K562 (cell line): ENCODE data around the gene DNAAF1. TPM values are rescaled to one million over a fixed set of nuclear protein-coding genes. Genes with fewer than 3 reads are reported as not detected.

Experiments used
- ATAC-seq: fragments of 200-7000 bp; cut with Tn5 transposase; 3 replicates; pipeline ENCODE4 v1.9.1; 2020; ENCODE audit warnings: moderate library complexity
- BruUV-seq: library from RNA; stranded (reverse); fragments of 400-500 nt; replicated peaks from 2 replicates; lab custom pipeline; 2021; lab: Mats Ljungman, UMichigan
- CTCF ChIA-PET: fragments of 300-600 bp; formaldehyde crosslinking; extraction: SDS; loops from one replicate; lab custom pipeline; 2021; ENCODE audit warnings: low intra/inter-chr PET ratio; lab: Yijun Ruan, JAX
- POLR2A ChIA-PET: fragments of 300-600, 350-650 bp; sonication (Branson Sonifier 250); formaldehyde crosslinking; extraction: SDS; loops from one replicate; lab custom pipeline; 2021; ENCODE audit warnings: antibody characterized with exemption, inconsistent platforms; lab: Yijun Ruan, JAX
- DNase-seq, 4 experiments: peaks; one replicate each; pipeline versions ENCODE4 v3.0.0 to v3.0.0-alpha.2; 2011 to 2018; ENCODE audit warnings: low spot score in 3 of 4, mixed read lengths in 3 of 4; ENCODE audit errors: extremely low read depth in 1 of 4
- FAIRE-seq: peaks from 2 replicates; lab custom pipeline; 2011; peaks lifted over from hg19 to GRCh38; lab: Jason Lieb, UNC
- H2AFZ ChIP-seq: 2 replicates; pipeline ENCODE4 v1.6.0; 2011; ENCODE audit warnings: low read depth, low read length, control low read depth, inconsistent platforms
- H3K27ac ChIP-seq: fragments of 200-600 bp; 3 replicates; pipeline ENCODE4 v1.8.0; 2011; ENCODE audit warnings: low read depth, mild to moderate bottlenecking, control low read depth, inconsistent platforms, low read length, moderate library complexity, mixed read lengths; ENCODE audit errors: extremely low read depth
- H3K27me3 ChIP-seq, 2 experiments: fragments of 300-600 bp in 1 of 2; 2 replicates in 1 of 2; 3 replicates in 1 of 2; pipeline versions ENCODE4 v1.6.0 to v1.8.0; 2011; ENCODE audit warnings: inconsistent platforms in 2 of 2, low read length in 2 of 2, mild to moderate bottlenecking in 1 of 2, mixed read lengths in 1 of 2, moderate library complexity in 1 of 2; ENCODE audit not compliant: control insufficient read depth in 2 of 2, insufficient read depth in 2 of 2
- H3K36me3 ChIP-seq: fragments of 300-600 bp; 3 replicates; pipeline ENCODE4 v1.8.0; 2011; ENCODE audit warnings: mild to moderate bottlenecking, low read length, inconsistent platforms; ENCODE audit not compliant: control insufficient read depth, insufficient read depth
- H3K4me1 ChIP-seq, 2 experiments: fragments of 200-600 bp in 1 of 2; replicated peaks in 1 of 2; 2 replicates in 1 of 2; 3 replicates in 1 of 2; pipeline versions ENCODE4 v1.5.1 to v1.8.0; 2011; ENCODE audit warnings: inconsistent platforms in 2 of 2, low read length in 2 of 2, mild to moderate bottlenecking in 1 of 2, mixed read lengths in 1 of 2, moderate library complexity in 1 of 2; ENCODE audit not compliant: control insufficient read depth in 2 of 2, insufficient read depth in 2 of 2
- H3K4me2 ChIP-seq: 2 replicates; pipeline ENCODE4 v1.6.1; 2011; ENCODE audit warnings: low read length, control low read depth, inconsistent platforms, mixed read lengths; ENCODE audit not compliant: insufficient read depth
- H3K4me3 ChIP-seq: fragments of 200-600 bp; sonication (generic), shearing (Covaris generic); 2 replicates; pipeline ENCODE4 v1.5.1; 2016; ENCODE audit warnings: control low read depth, inconsistent platforms
- H3K79me2 ChIP-seq: fragments of 200-600 bp; 3 replicates; pipeline ENCODE4 v1.8.0; 2011; ENCODE audit warnings: low read length, inconsistent platforms; ENCODE audit not compliant: control insufficient read depth, insufficient read depth
- H3K9ac ChIP-seq, 2 experiments: 2 replicates each; pipeline versions ENCODE4 v1.6.0 to v1.6.1; 2011; ENCODE audit warnings: low read depth in 2 of 2, low read length in 2 of 2, control low read depth in 1 of 2, inconsistent platforms in 1 of 2, mild to moderate bottlenecking in 1 of 2, mixed read lengths in 1 of 2; ENCODE audit not compliant: insufficient read depth in 1 of 2
- H3K9me1 ChIP-seq: one replicate; pipeline ENCODE4 v1.6.0; 2011; ENCODE audit warnings: inconsistent platforms, mild to moderate bottlenecking, low read length, moderate library complexity; ENCODE audit not compliant: control insufficient read depth, insufficient read depth
- H3K9me3 ChIP-seq: replicated peaks from 2 replicates; pipeline ENCODE4 v1.5.1; 2011; ENCODE audit warnings: low read depth, low read length, inconsistent platforms; ENCODE audit not compliant: control insufficient read depth, insufficient read depth
- H4K20me1 ChIP-seq: replicated peaks from 2 replicates; pipeline ENCODE4 v1.6.1; 2011; ENCODE audit warnings: low read length, inconsistent platforms, mixed read lengths; ENCODE audit not compliant: control insufficient read depth, insufficient read depth
- ASH1L ChIP-seq: fragments of 450-650 bp; IDR thresholded peaks from 2 replicates; pipeline ENCODE4 v1.6.1; 2018; ENCODE audit warnings: borderline replicate concordance, mild to moderate bottlenecking, low read depth; ENCODE audit not compliant: partially characterized antibody
- ATF7 ChIP-seq: fragments of 450-650 bp; IDR thresholded peaks from 2 replicates; pipeline ENCODE4 v1.7.1; 2014; ENCODE audit warnings: mild to moderate bottlenecking, moderate library complexity
- DDX20 ChIP-seq: fragments of 450-650 bp; IDR thresholded peaks from 2 replicates; pipeline ENCODE4 v1.6.1; 2016; ENCODE audit warnings: missing genetic modification characterization, low read depth, mild to moderate bottlenecking, missing compliant biosample characterization, moderate library complexity
- EP400 ChIP-seq: fragments of 450-650 bp; IDR thresholded peaks from 2 replicates; pipeline ENCODE4 v1.6.1; 2017; ENCODE audit warnings: antibody characterized with exemption, mild to moderate bottlenecking, moderate library complexity
- GATAD2A ChIP-seq: fragments of 450-650 bp; IDR thresholded peaks from 2 replicates; pipeline ENCODE4 v1.6.1; 2017
- KAT2B ChIP-seq: IDR thresholded peaks from one replicate; pipeline ENCODE4 v1.6.1; 2012; ENCODE audit warnings: low read depth, mild to moderate bottlenecking, control low read depth, inconsistent platforms, low read length, moderate library complexity
- LEF1 ChIP-seq: fragments of 450-650 bp; IDR thresholded peaks from 2 replicates; pipeline ENCODE4 v1.6.1; 2016; ENCODE audit warnings: mild to moderate bottlenecking
- MXI1 ChIP-seq: IDR thresholded peaks from 2 replicates; pipeline ENCODE4 v1.6.1; 2011; ENCODE audit warnings: low read depth, mild to moderate bottlenecking, improper control_type of control experiment, low read length
- MYC ChIP-seq, 2 experiments: fragments of 250-450 bp in 1 of 2; sonication (Bioruptor Pico) in 1 of 2; IDR thresholded peaks; 2 replicates each; pipeline versions ENCODE4 v1.5.1 to v1.6.1; 2012 to 2021; ENCODE audit warnings: low read depth in 2 of 2, borderline replicate concordance in 1 of 2, improper control_type of control experiment in 1 of 2, low read length in 1 of 2, mild to moderate bottlenecking in 1 of 2, moderate library complexity in 1 of 2
- POLR3G ChIP-seq: IDR thresholded peaks from 2 replicates; pipeline ENCODE4 v1.6.1; 2011; ENCODE audit not compliant: insufficient read length, insufficient replicate concordance; ENCODE audit errors: extremely low read depth
- STAT5A ChIP-seq: IDR thresholded peaks from 2 replicates; pipeline ENCODE4 v1.6.1; 2012; ENCODE audit warnings: low read length, inconsistent platforms, borderline replicate concordance
- WHSC1 ChIP-seq: IDR thresholded peaks from one replicate; pipeline ENCODE4 v1.6.1; 2012; ENCODE audit warnings: low read length, control low read depth, inconsistent platforms
- XRCC3 ChIP-seq: fragments of 450-650 bp; IDR thresholded peaks from 2 replicates; pipeline ENCODE4 v1.6.1; 2017; ENCODE audit warnings: mild to moderate bottlenecking, moderate library complexity
- ZNF431 ChIP-seq: sonication (generic); formaldehyde crosslinking; IDR thresholded peaks from 2 replicates; pipeline ENCODE4 v1.8.0; 2022; ENCODE audit warnings: mild to moderate bottlenecking, missing genetic modification reagents
- ZNF584 ChIP-seq: fragments of 200-800 bp; sonication (Bioruptor generic); IDR thresholded peaks from 2 replicates; pipeline ENCODE4 v1.6.1; 2016; ENCODE audit warnings: low read depth, mild to moderate bottlenecking, missing genetic modification characterization, missing compliant biosample characterization
- WGBS: fragments of 100-300 bp; shearing (Covaris generic); methylation state at CpG from one replicate; pipeline ENCODE4 v1.1.6; 2016; ENCODE audit warnings: low coverage, mixed read lengths; ENCODE audit not compliant: insufficient coverage; ENCODE audit errors: missing lambda C conversion rate; 5-methylcytosine and 5-hydroxymethylcytosine counted together
- in situ Hi-C: fragments of 300-500 bp; cut with MboI; formaldehyde crosslinking; loops from 4 replicates; pipeline ENCODE4 v1.15.0; 2018; ENCODE audit warnings: inconsistent platforms, mixed read lengths
- intact Hi-C: fragments of 100-400 bp; cut with micrococcal nuclease; formaldehyde crosslinking; loops from 2 replicates; pipeline ENCODE4 v1.14.2; 2022
- polyA plus RNA-seq, 8 experiments: library from polyadenylated mRNA; depleted of rRNA in 4 of 8; stranded (reverse) in 5 of 8; unstranded in 3 of 8; fragments of >200 nt; fragmentation: Nextera tagmentation in 2 of 8; fragmentation: Illumina TruSeq in 1 of 8; extraction: Ambion mirVana in 2 of 8; extraction: Trizol in 1 of 8; gene quantifications; 2 replicates each; pipeline versions ENCODE4 v1.2.1 to v1.2.3, GENCODE V29; 2011 to 2014; ENCODE audit warnings: inconsistent platforms in 1 of 8, missing spikeins in 1 of 8
- total RNA-seq, 7 experiments: library from RNA; depleted of rRNA in 6 of 7; stranded (reverse); fragments of >200 nt in 6 of 7; fragmentation: Illumina TruSeq in 2 of 7; extraction: Trizol in 2 of 7; gene quantifications; 2 replicates each; pipeline versions ENCODE4 v1.2.1 to v1.2.3, GENCODE V29; 2011 to 2021; ENCODE audit warnings: low replicate concordance in 1 of 7
- TF ChIP-seq, protein P1 (sequence below): fragments of 250-450 bp; sonication (Bioruptor Pico); IDR thresholded peaks from 2 replicates; pipeline ENCODE4 v1.5.0; 2021; ENCODE audit warnings: mild to moderate bottlenecking, moderate library complexity
- TF ChIP-seq, protein P2 (sequence below): IDR thresholded peaks from 2 replicates; pipeline ENCODE4 v1.6.1; 2012; ENCODE audit warnings: low read depth, low read length, improper control_type of control experiment, borderline replicate concordance

Gene DNAAF1
- total and polyA plus RNA-seq, 9 of the 15 experiments (the other 6 are each of a cell fraction or from before 2014, with no cell fraction given), result 0.01 TPM; not detected in 8

DNA sequence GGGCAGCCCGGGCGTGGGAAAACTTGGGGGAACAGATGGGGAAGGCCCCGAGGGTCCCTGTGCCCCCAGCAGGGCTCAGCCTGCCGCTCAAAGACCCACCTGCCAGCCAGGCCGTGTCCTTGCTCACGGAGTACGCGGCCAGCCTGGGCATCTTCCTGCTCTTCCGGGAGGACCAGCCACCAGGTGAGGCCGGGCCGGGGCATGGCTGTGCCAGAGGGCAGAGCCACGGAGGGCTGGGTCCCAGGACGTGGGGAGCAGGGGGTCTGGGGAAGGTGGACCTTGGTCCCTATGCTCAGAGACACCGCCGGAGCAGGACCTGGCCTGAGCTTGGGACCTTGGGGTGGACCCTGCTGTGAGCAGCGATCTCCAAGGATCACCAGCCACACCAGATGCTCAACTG, 46.4 kb downstream of the DNAAF1 start:
- ChIA-PET CTCF (no interaction called here), POLR2A (interaction anchor here (1.0 kb wide), 1 partner anchor 13 kb away, joined by 3 read pairs; no protein-coding TSS in a partner anchor)
- H3K79me2 ChIP-seq, result peaks cover 4% of the 10 kb centered on the region
- peaks cover 5% of the 10 kb centered on the region; the same call in 1 of the 2 replicates for H4K20me1 ChIP-seq
- H3K9ac ChIP-seq, result no peak overlapping the region
- no peak overlapping the region for H2AFZ ChIP-seq
- no peaks in the 10 kb centered on the region for H3K36me3 ChIP-seq
- DNase-seq (no peak), ATAC-seq (no peak), FAIRE-seq (no peak)
- in situ Hi-C loops (no loop called here), intact Hi-C loops (no loop called here)
- WGBS, result 31% methylated on average over 9 of the region's 16 CpGs
- peaks cover 34 to 51% of the 10 kb centered on the region in 2 experiments; a peak in 4 of 5 replicates for H3K27me3 ChIP-seq
- no TSS peak for BruUV-seq
- H3K4me1 ChIP-seq, result peaks cover 3 to 38% of the 10 kb centered on the region in 2 experiments; a peak in 4 of 5 replicates
- no peaks in the 10 kb centered on the region for H3K9me1 ChIP-seq
- H3K4me3 ChIP-seq, result no peak overlapping the region
- H3K9me3 ChIP-seq, result no peaks in the 10 kb centered on the region
- no peak overlapping the region for H3K27ac ChIP-seq
- H3K4me2 ChIP-seq, result no peak overlapping the region
- TF ChIP-seq ATF7, result no peak
- no peak for TF ChIP-seq POLR3G
- TF ChIP-seq EP400, result no peak
- no peak for TF ChIP-seq XRCC3
- no peak for TF ChIP-seq ZNF584 (CRISPR knock-in tag)
- no peak for TF ChIP-seq ZNF431 (CRISPR knock-in tag)
- TF ChIP-seq ASH1L, result no peak
- no peak for TF ChIP-seq STAT5A
- TF ChIP-seq MYC (IDR thresholded peaks at IDR 0.05; ENCODE audit: low read depth, low read length), result no peak
- no peak for TF ChIP-seq MYC (CRISPR knock-in tag; IDR thresholded peaks at IDR 0.05; ENCODE audit: borderline replicate concordance, low read depth)
- no peak for TF ChIP-seq GATAD2A
- TF ChIP-seq KAT2B, result no peak
- TF ChIP-seq, protein P1, sequence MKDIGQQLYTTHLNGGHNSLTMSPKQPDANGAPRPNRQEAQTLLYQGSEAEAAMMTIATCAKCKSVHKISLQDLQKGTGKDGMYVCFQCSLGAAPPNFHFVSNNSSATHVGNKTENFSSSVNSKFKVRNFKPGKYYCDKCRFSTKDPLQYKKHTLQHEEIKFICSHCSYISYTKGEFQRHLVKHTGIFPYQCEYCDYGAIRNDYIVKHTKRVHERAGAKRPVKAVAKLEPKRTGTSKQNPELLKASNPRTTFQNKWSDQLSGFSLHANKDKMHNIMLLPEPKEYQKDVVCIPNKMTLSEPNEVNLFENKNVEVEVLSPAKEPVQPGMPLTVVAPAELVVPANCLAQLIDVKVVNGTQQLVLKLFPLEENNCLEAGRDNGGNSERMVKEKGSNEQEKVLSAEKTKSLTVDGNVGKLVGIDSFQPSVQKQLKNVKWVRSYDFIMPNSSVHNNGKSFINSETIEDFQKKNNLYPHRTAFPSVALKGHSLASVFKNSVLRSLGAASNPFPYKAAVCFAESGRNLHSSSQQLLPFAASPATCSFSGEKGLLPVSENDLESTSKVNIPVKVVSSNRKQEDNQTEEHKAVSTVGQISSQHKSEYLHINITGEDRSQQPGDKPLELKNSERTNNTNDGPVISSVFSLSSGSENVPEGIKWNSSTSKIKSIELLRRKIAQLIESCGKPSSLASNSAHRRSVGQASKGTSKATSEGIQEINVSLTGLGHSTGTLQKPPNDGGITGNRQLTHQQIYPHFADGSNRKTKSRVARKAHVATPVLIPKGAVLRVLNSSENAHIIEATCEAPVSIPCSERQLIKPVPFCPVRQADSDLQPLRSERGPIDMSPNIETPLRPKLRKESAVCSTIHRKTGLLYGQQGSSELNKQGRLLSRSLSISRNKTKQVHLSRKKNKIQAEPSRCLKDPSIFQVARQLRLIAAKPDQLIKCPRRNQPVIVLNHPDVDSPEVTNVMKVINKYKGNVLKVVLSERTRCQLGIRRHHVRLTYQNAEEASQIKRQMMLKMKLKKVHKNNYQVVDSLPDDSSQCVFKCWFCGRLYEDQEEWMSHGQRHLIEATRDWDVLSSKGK (CRISPR knock-in tag), result no peak
- TF ChIP-seq MXI1, result no peak
- no peak for TF ChIP-seq LEF1
- no peak for TF ChIP-seq DDX20
- TF ChIP-seq, protein P2, sequence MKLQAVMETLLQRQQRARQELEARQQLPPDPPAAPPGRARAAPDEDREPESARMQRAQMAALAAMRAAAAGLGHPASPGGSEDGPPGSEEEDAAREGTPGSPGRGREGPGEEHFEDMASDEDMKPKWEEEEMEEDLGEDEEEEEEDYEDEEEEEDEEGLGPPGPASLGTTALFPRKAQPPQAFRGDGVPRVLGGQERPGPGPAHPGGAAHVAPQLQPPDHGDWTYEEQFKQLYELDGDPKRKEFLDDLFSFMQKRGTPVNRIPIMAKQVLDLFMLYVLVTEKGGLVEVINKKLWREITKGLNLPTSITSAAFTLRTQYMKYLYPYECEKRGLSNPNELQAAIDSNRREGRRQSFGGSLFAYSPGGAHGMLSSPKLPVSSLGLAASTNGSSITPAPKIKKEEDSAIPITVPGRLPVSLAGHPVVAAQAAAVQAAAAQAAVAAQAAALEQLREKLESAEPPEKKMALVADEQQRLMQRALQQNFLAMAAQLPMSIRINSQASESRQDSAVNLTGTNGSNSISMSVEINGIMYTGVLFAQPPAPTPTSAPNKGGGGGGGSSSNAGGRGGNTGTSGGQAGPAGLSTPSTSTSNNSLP, result no peak
- no peak for TF ChIP-seq WHSC1
